ENCODE data around the gene ANKRD44. TPM values are rescaled to one million over a fixed set of nuclear protein-coding genes. Genes with fewer than 3 reads are reported as not detected.

Gene ANKRD44
- total RNA-seq, 4 donors from 2014 or later: 22.8 to 69.1 (median 37.5) TPM

- TF ChIP-seq CTCF (IDR thresholded peaks at IDR 0.05; ENCODE audit: low read depth): no peak
Measured at GRCh38 chr2:196954001-196954400, 356.6 kb downstream of the ANKRD44 start.

GRCh38 chr2:196952936-196953335 lies 357.6 kb downstream of the ANKRD44 start:
- no peak for TF ChIP-seq CTCF (IDR thresholded peaks at IDR 0.05; ENCODE audit: low read depth)

DNA sequence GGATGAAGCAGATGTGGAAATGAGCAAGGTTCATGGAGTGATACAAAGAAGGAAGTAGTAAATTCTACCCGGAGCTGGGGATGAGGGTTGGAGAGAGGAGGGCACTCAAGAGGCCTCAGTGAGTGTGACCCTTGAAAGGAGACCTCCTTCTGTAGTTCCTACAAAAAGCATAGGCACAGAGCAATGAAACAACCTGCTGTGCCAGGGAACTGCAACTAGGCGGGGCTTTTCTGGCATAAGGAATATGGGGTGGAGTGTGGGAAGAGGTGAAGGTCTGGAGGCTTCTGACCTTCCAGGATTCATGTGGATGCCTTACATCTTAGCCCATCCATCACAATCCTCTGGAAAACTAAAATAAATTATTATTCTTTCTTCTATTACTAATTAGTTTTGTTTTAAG lies 358.6 kb downstream of the ANKRD44 start:
- TF ChIP-seq CTCF (IDR thresholded peaks at IDR 0.05; ENCODE audit: low read depth): no peak

DNA sequence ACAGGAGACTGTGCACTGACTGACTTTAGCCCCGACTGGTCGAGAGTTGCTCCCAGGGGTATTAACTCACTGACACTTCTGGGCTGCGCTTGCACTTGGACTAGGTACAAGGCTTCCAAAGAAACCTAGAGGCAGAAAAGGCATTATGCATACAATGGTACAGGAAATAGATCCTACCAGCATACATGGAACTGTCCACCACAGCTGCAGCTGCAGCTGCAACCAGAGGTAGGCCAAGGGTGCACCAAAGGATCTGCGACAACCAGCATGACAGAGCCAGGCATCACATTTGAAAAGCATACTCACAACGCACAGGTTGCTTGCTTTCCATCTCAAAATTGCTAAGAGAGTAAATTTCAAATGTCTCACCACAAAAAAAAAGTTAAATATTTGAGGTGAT lies 361.5 kb downstream of the ANKRD44 start:
- TF ChIP-seq CTCF (IDR thresholded peaks at IDR 0.05; ENCODE audit: low read depth): no peak

- no peak for TF ChIP-seq CTCF (IDR thresholded peaks at IDR 0.05; ENCODE audit: low read depth)
Measured at GRCh38 chr2:196944570-196944969, 366.0 kb downstream of the ANKRD44 start.

- no peak for TF ChIP-seq CTCF (IDR thresholded peaks at IDR 0.05; ENCODE audit: low read depth)
Measured at GRCh38 chr2:196941398-196942078, 369.0 kb downstream of the ANKRD44 start.

DNA sequence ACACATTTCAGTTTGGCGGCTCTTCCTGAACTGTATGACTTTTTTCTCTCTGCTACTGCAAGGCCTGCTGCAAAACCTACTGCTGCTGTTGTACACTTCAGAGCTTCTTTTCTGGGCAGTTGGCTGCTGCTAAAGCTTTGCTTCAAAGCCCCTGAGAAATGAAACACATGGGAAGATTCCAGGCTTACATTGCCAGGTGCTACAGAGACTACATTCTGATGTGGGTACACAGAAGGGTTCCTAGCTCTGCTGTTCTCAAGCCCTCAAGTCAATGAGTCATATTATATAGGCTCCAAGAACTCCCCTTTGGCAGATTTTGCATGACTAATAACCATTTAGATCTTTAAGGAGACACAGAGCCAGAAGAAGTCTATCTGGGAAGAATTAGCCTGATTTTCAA lies 371.2 kb downstream of the ANKRD44 start:
- no peak for TF ChIP-seq CTCF (IDR thresholded peaks at IDR 0.05; ENCODE audit: low read depth)

Other genes with a start within 250 kb of the ANKRD44 start
- 100 to 1,000 TPM; 390 to 510 (median 406) TPM for gene SF3B1, start 124.2 kb upstream of the ANKRD44 start, total RNA-seq
- gene COQ10B, start 142.8 kb upstream of the ANKRD44 start, total RNA-seq: 10 to 100 TPM; 23.4 to 38.0 (median 29.5) TPM
- gene HSPD1, start 189.1 kb upstream of the ANKRD44 start, total RNA-seq: 100 to 1,000 TPM; 125 to 169 (median 127) TPM
- gene HSPE1, start 189.6 kb upstream of the ANKRD44 start, total RNA-seq: 100 to 1,000 TPM in 1 of 4 donors, 10 to 100 TPM in 3; 36.4 to 284 (median 51.7) TPM
- gene MOB4, start 205.3 kb upstream of the ANKRD44 start, total RNA-seq: 10 to 100 TPM; 17.0 to 44.2 (median 24.1) TPM